PC-9 (cell line): ENCODE measurements around the gene SLC6A18.

Experiments
- EZH2 ChIP-seq: fragments of 200-600 bp; sonication (generic); IDR thresholded peaks from 2 replicates; pipeline ENCODE4 v1.8.0; 2017; ENCODE audit warnings: antibody characterized with exemption, low read depth
- TF ChIP-seq, protein P1 (sequence below): fragments of 200-600 bp; sonication (generic); conservative IDR thresholded peaks from 2 replicates; pipeline ENCODE4 v1.6.1; 2017; ENCODE audit warnings: mixed run types, antibody characterized with exemption, mild to moderate bottlenecking, moderate library complexity

DNA sequence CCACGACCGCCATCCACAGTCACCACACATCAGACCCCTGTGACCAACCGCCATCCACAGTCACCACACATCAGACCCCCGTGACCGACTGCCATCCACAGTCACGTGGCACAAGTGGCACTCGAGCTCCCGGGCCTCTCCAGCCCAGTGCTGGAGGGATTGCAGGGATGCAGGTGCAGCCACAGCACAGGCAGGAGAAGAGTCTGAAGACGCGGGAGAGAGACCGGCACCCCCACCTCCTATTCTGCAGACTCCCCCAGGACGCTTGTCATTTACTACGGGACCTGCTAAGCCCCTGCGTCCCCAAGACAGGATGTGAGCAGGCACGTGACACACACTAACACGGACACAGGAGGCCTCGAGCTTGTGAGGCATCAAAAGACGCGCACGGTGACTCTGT lies 48.6 kb downstream of the SLC6A18 start:
- TF ChIP-seq, protein P1, sequence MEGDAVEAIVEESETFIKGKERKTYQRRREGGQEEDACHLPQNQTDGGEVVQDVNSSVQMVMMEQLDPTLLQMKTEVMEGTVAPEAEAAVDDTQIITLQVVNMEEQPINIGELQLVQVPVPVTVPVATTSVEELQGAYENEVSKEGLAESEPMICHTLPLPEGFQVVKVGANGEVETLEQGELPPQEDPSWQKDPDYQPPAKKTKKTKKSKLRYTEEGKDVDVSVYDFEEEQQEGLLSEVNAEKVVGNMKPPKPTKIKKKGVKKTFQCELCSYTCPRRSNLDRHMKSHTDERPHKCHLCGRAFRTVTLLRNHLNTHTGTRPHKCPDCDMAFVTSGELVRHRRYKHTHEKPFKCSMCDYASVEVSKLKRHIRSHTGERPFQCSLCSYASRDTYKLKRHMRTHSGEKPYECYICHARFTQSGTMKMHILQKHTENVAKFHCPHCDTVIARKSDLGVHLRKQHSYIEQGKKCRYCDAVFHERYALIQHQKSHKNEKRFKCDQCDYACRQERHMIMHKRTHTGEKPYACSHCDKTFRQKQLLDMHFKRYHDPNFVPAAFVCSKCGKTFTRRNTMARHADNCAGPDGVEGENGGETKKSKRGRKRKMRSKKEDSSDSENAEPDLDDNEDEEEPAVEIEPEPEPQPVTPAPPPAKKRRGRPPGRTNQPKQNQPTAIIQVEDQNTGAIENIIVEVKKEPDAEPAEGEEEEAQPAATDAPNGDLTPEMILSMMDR, result no peak
- TF ChIP-seq EZH2, result no peak
